Dendritic cell treated with granulocyte-macrophage colony-stimulating factor and Interleukin-4, amounts not matched to agents 40 ng/mL and 50 ng/mL, for 4 days (primary cell): Measurements from ENCODE around the gene RNGTT.
"Not testable (repeated sequence)": the region's sequence is repeated elsewhere in the genome, so short reads cannot be mapped to it uniquely, and the experiment has no call there.

Experiments used
- H3K27ac Mint-ChIP-seq: one replicate; pipeline ENCODE4 v1.8.0; 2022; ENCODE audit warnings: mild to moderate bottlenecking, mixed read lengths
- H3K27me3 Mint-ChIP-seq: one replicate; pipeline ENCODE4 v1.8.0; 2022; ENCODE audit warnings: mild to moderate bottlenecking, mixed read lengths
- H3K36me3 Mint-ChIP-seq: one replicate; pipeline ENCODE4 v1.8.0; 2022; ENCODE audit warnings: low read depth, mixed read lengths
- H3K4me1 Mint-ChIP-seq: one replicate; pipeline ENCODE4 v1.8.0; 2022; ENCODE audit warnings: low read depth, mixed read lengths
- H3K4me3 Mint-ChIP-seq: one replicate; pipeline ENCODE4 v1.8.0; 2022; ENCODE audit warnings: mild to moderate bottlenecking, moderate library complexity, mixed read lengths
- H3K9me3 Mint-ChIP-seq: one replicate; pipeline ENCODE4 v1.8.0; 2022; ENCODE audit warnings: mixed read lengths
- intact Hi-C: fragments of 100-400 bp; cut with micrococcal nuclease; formaldehyde crosslinking; loops from one replicate; pipeline ENCODE4 v1.15.0; 2022

RNGTT gene

DNA sequence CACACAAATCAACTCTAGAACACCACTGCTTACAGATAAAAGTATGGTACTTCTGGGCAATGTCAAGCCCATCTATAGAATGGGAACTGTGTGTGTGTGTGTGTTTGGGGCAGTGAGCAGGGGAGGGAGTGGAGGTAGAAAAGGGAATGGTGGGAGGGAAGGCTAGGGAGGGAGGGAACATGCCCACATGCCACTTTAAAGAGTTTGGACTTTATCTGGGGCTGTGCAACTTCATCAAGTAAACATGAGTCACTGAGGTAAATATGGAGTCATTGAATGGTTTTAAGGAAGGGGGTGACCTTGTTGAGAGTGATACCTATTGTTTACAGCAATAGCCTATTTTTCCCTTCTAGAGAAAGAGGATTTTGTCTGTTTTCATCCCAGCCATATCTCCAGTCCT is 22.5 kb upstream of the RNGTT start:
- no peaks in the 10 kb centered on the region for H3K36me3 Mint-ChIP-seq
- intact Hi-C loops: loop anchor here (10.0 kb wide), 1 partner anchor 159 kb away; the partner anchor contains the start of gene PM20D2
- no peak overlapping the region for H3K4me3 Mint-ChIP-seq
- H3K27me3 Mint-ChIP-seq: no peaks in the 10 kb centered on the region
- no peaks in the 10 kb centered on the region for H3K9me3 Mint-ChIP-seq
- H3K27ac Mint-ChIP-seq: no peak overlapping the region
- peaks cover 9% of the 10 kb centered on the region for H3K4me1 Mint-ChIP-seq

DNA sequence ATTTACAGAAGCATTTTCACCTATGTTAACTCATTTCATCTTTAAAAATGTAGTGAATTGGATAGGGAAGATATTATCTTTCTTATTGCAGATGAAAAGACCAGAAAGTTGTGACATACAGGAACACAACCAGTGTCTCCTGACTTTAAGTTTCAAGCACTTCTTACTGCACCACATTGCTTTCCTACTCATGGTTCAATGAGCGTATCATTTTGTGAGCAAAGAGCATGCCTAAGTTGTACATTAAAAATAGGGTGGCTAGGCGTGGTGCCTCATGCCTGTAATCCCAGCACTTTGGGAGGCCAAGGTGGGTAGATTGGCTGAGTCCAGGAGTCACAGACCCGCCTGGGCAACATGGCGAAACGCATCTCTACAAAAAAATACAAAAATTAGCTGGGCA is 21.2 kb upstream of the RNGTT start:
- Mint-ChIP-seq H3K27ac (no peak overlapping the region), H3K4me1 (peaks cover 9% of the 10 kb centered on the region), H3K27me3 (no peaks in the 10 kb centered on the region), H3K36me3 (no peaks in the 10 kb centered on the region), H3K9me3 (no peaks in the 10 kb centered on the region), H3K4me3 (no peak overlapping the region)
- intact Hi-C loops: loop anchor here (5.0 to 10.0 kb wide), 2 partner anchors 160 to 383 kb away; partner anchors contain the start of gene PM20D2

DNA sequence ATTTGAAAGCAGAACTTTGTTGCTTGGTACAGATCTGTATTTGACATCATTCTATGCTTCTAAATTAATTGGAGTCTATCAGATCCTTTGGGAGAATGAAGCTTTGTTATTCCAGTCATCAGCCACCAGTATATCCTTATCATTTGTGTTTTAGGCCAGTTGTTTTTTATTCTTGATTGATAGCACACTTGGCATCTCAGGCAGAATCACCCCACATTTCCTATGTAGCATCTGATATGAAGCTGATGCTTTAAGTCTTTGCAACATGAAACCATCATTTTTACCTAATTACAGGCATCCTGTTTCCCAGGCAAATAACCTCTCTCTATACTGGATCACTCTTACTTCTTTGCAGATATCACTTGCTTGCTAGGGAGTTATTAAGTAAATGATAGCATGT is 20.7 kb upstream of the RNGTT start:
- no peaks in the 10 kb centered on the region for H3K9me3 Mint-ChIP-seq
- no peak overlapping the region for H3K27ac Mint-ChIP-seq
- intact Hi-C loops: loop anchor here (5.0 to 10.0 kb wide), 2 partner anchors 161 to 383 kb away; partner anchors contain the start of gene PM20D2
- no peak overlapping the region for H3K4me3 Mint-ChIP-seq
- no peaks in the 10 kb centered on the region for H3K27me3 Mint-ChIP-seq
- no peaks in the 10 kb centered on the region for H3K36me3 Mint-ChIP-seq
- peaks cover 9% of the 10 kb centered on the region for H3K4me1 Mint-ChIP-seq

DNA sequence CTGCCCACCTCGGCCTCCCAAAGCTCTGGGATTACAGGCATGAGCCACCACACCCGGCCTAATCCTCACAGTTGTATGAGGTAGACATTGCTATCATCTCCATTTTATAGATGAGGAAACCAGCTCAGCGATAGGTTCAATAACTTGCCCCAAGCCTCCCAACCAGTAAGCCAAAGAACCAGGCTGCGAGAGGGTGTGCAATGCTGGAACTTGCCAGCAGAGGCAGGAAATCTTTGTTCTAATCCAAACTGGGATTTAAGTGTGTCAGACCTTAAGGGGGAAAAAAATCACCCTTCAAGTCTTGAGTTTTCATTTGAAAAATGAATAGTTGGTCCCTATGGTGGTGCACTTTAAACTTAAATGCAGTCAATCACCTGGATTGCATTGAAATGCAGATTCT is 20.1 kb upstream of the RNGTT start:
- Mint-ChIP-seq H3K9me3 (no peaks in the 10 kb centered on the region), H3K4me3 (no peak overlapping the region), H3K36me3 (no peaks in the 10 kb centered on the region), H3K27ac (no peak overlapping the region), H3K4me1 (peaks cover 9% of the 10 kb centered on the region), H3K27me3 (no peaks in the 10 kb centered on the region)
- intact Hi-C loops: loop anchor here (2.0 to 10.0 kb wide), 3 partner anchors 97 to 384 kb away; partner anchors contain the start of genes PM20D2 and PNRC1

DNA sequence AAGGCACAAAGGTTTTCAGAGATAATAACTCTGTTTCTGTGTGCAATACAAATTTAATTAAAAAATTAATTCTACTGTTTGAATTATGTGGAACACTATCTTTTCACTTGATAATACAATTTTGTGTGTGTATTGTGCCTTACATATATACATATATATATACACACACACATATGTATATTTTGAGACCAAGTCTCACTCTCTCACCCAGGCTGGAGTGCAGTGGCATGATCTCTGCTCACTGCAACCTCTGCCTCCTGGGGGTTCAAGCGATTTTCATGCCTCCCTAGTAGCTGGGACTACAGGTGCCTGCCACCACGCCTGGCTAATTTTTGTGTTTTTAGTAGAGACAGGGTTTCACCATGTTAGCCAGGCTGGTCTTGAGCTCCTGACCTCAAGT is 19.7 kb upstream of the RNGTT start:
- H3K9me3 Mint-ChIP-seq, H3K4me3 Mint-ChIP-seq, H3K36me3 Mint-ChIP-seq, H3K27ac Mint-ChIP-seq, H3K27me3 Mint-ChIP-seq, H3K4me1 Mint-ChIP-seq: not testable (repeated sequence)
- intact Hi-C loops: loop anchor here (2.0 to 10.0 kb wide), 3 partner anchors 98 to 384 kb away; partner anchors contain the start of genes PM20D2 and PNRC1

DNA sequence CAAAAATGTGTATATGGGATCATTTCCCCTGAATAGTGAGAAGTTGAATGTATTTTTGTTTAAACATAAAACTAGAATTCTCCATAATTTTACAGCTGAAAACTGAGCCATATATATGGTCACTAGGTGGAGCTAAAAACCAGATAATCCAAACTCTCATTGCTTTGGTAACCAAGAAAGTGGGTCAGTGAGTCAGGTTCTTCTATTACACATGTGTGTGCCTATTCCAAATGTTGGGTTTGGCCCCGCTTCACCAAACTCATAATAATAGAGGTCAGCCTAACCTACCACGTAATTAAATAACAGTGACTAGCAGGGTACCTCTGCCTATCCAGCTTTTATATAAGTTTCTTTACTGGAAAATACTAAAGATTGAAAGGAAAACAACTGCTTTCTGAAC is 19.3 kb upstream of the RNGTT start:
- no peaks in the 10 kb centered on the region for H3K27me3 Mint-ChIP-seq
- no peak overlapping the region for H3K4me3 Mint-ChIP-seq
- H3K9me3 Mint-ChIP-seq: no peaks in the 10 kb centered on the region
- H3K36me3 Mint-ChIP-seq: no peaks in the 10 kb centered on the region
- intact Hi-C loops: loop anchor here (1.0 to 10.0 kb wide), 4 partner anchors 98 to 385 kb away; partner anchors contain the start of genes PM20D2 and PNRC1
- peaks cover 9% of the 10 kb centered on the region for H3K4me1 Mint-ChIP-seq
- no peak overlapping the region for H3K27ac Mint-ChIP-seq

DNA sequence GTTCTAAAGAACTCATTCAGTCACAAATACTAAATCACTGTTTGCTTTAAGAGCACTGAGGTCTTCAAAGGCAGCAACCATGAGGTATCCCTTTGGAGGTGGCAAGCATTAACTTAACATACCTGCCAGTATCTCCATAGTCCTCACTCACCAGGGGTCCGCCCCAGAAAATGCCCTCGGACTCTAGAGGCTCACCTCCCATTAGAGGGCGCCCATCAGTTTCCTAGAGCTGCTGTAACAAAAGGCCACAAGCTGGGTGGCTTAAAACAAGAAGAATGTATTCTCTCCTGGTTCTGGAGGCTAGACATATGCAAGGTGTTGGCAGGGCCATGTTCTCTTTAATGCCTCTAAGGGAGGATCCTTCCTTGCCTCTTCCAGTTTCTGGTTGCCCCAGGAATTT is 12.0 kb upstream of the RNGTT start:
- no peak overlapping the region for H3K4me3 Mint-ChIP-seq
- peaks cover 3% of the 10 kb centered on the region for H3K27me3 Mint-ChIP-seq
- no peaks in the 10 kb centered on the region for H3K4me1 Mint-ChIP-seq
- no peak overlapping the region for H3K27ac Mint-ChIP-seq
- H3K36me3 Mint-ChIP-seq: no peaks in the 10 kb centered on the region
- intact Hi-C loops: no loop called here
- no peaks in the 10 kb centered on the region for H3K9me3 Mint-ChIP-seq

DNA sequence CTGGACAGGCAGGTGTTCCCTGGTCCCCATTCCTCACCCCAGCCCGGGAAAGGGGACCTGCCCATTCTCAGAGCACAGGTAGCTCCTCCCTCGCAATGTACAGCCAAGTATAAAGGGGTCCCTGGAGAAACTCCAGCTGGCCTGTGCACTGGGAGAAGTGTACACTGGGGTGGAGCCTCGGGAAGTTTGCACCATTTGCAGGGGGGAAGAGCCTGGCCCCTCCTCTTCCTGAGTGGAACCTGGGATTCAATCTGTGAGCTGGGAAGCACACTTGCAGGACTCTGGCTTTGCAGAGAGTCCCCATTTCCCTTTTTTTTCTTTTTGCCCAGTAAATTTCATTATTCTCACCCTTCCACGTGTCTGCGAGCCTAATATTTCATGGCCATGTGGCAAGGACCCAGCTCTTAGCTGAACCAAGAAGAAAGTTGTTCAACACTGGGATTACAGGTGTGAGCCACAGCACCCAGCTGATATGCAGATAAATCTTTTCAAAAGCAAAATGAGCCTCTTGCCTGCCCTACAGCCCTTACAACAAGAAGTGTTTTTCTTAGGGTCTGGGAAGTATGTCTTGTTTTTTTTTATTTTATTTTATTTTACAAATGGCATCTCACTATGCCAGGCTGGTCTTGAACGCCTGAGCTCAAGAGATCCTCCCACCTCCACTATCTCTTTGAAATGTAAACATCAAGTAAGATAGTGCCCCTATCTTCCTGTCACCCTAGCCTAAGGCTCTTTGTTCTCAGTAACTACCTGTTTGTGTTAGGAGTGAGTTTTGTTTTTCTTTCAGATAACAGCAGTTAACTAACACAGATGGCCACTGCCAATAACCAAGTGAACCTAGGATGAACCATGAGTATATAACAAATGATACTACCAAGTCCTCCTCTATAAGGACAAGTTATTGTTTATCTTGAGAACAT is 9.3 kb upstream of the RNGTT start:
- H3K9me3 Mint-ChIP-seq: peaks cover 12% of the 10 kb centered on the region
- peaks cover 3% of the 10 kb centered on the region for H3K27me3 Mint-ChIP-seq
- H3K4me3 Mint-ChIP-seq: no peak overlapping the region
- H3K4me1 Mint-ChIP-seq: no peaks in the 10 kb centered on the region
- H3K27ac Mint-ChIP-seq: no peak overlapping the region
- H3K36me3 Mint-ChIP-seq: no peaks in the 10 kb centered on the region
- intact Hi-C loops: no loop called here

DNA sequence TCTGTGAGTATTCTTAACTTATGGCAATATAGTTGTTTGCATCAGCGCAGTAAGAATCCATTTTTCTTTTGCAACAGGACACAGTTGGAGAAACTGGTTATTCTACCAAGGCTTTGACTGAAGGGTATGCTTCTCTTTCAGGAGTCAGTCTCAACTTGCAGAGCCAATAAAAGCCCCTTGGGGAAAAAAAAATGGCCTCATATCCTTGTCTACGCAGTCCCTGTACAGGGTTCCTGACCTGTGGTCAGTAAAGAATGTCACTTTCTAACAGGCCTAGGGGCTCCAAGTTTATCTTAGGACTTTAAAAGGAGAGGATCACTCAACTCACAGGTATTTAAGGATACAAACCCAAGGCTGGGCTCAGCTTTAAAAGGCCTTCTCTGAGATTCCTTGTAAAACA is 6.9 kb upstream of the RNGTT start:
- intact Hi-C loops: no loop called here
- peaks cover 3% of the 10 kb centered on the region for H3K27me3 Mint-ChIP-seq
- H3K36me3 Mint-ChIP-seq: no peaks in the 10 kb centered on the region
- no peak overlapping the region for H3K4me3 Mint-ChIP-seq
- H3K27ac Mint-ChIP-seq: no peak overlapping the region
- peaks cover 12% of the 10 kb centered on the region for H3K9me3 Mint-ChIP-seq
- no peaks in the 10 kb centered on the region for H3K4me1 Mint-ChIP-seq

DNA sequence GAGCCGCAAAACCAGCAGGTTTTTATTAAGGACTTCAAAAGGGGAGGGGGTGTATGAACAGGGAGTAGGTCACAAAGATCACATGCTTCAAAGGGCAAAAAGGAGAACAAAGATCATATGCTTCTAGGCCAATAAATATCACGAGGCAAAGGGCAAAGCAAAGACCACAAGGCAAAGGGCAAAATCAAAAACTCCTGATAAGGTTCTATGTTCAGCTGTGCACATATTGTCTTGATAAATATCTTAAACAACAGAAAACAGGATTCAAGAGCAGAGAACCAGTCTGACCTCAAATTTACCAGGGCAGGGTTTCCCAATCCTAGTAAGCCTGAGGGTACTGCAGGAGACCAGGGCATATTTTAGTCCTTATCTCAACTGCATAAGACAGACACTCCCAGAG is 5.8 kb upstream of the RNGTT start:
- intact Hi-C loops: loop anchor here (10.0 kb wide), 1 partner anchor 1494 kb away; the partner anchor contains the start of gene SLC35A1
- H3K4me1 Mint-ChIP-seq, H3K36me3 Mint-ChIP-seq, H3K27ac Mint-ChIP-seq, H3K4me3 Mint-ChIP-seq, H3K27me3 Mint-ChIP-seq: not testable (repeated sequence)
- H3K9me3 Mint-ChIP-seq: peaks cover 12% of the 10 kb centered on the region

DNA sequence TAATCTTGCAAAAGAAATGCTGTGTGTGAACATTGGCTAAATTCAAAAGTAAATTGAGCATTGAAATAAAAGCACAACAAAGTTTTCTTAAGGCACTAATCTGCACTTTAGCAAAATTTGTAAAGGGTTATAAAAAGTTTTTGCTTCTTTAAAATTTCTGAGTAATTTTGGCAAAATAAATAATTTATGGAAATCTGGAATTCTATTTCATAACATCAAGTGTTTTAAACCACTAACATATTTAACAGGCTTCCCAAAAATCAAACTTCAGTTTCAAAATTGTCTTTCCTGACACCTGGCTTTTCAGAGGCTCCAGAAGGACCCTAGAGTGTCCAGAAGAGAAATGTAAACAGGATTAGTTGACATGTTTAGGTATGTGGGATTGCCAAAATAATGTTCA is 4.5 kb upstream of the RNGTT start:
- Mint-ChIP-seq H3K4me1 (peaks cover 9% of the 10 kb centered on the region), H3K27me3 (peaks cover 4% of the 10 kb centered on the region), H3K4me3 (no peak overlapping the region), H3K9me3 (peaks cover 12% of the 10 kb centered on the region), H3K36me3 (peaks cover 7% of the 10 kb centered on the region), H3K27ac (no peak overlapping the region)
- intact Hi-C loops: loop anchor here (10.0 kb wide), 1 partner anchor 1493 kb away; the partner anchor contains the start of gene SLC35A1

DNA sequence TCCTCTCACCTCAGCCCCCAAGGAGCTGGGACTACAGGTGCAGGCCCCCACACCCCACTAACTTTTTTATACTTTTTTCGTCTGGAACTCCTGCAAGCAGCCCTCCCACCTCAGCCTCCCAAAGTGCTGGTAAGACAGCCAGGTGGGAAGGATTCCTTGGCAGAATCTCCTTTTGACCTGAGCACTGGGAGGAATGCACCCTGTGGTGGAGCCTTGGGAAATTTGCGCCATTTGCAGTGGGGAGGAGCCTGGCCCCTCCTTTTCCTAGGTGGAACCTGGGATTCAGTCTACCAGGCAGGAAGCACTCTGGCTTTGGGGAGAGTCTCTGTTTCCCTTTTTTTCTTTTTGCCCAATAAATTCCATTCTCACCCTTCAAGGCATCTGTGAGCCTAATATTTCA is 2.3 kb upstream of the RNGTT start:
- H3K4me3 Mint-ChIP-seq: no peak overlapping the region
- intact Hi-C loops: loop anchor here (10.0 kb wide), 1 partner anchor 1491 kb away; the partner anchor contains the start of gene SLC35A1

DNA sequence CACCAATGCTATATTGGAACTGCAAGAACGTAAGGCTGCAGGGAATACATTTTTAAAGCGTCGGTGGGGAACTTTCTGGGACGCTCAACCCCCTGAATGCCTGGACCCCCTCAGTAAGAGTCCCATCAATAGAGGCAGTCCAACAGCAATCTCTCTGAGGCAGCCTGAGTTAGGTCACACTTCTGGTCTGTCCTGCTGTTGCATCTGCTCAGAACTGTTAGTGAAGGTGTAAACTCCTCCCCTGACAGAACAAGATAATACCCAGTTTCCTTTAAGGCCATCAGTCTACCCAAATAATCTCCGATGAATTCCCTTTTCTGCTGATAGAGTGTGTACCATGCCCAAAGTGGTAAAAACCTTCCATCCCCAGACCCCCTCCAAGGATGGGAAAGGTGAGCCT is 1.1 kb upstream of the RNGTT start:
- Mint-ChIP-seq H3K27ac (no peak overlapping the region), H3K27me3 (peaks cover 4% of the 10 kb centered on the region), H3K9me3 (peaks cover 10% of the 10 kb centered on the region), H3K36me3 (peaks cover 10% of the 10 kb centered on the region), H3K4me1 (peaks cover 18% of the 10 kb centered on the region), H3K4me3 (no peak overlapping the region)
- intact Hi-C loops: loop anchor here (10.0 kb wide), 1 partner anchor 1490 kb away; the partner anchor contains the start of gene SLC35A1

More for the DNA sequence above, 2.3 kb upstream of the RNGTT start:
- no peak overlapping the region for H3K27ac Mint-ChIP-seq
- H3K9me3 Mint-ChIP-seq: peaks cover 12% of the 10 kb centered on the region
- peaks cover 11% of the 10 kb centered on the region for H3K4me1 Mint-ChIP-seq
- H3K27me3 Mint-ChIP-seq: peaks cover 4% of the 10 kb centered on the region
- H3K36me3 Mint-ChIP-seq: peaks cover 10% of the 10 kb centered on the region

DNA sequence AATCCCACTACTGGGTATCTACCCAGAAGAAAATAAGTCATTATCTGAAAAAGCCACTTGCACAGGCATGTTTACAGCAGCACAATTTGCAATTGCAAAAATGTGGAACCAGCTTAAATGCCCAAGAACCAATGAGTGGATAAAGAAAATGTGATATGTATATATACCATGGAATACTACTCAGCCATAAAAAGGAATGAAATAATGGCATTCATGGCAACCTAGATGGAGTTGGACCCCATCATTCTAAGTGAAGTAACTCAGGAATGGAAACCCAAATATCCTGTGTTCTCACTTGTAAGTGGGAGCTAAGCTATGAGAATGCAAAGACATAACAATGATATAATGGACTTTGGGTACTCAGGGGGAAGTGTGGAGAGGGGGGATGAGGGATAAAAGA is 4.6 kb downstream of the RNGTT start:
- peaks cover 9% of the 10 kb centered on the region for H3K9me3 Mint-ChIP-seq
- H3K27me3 Mint-ChIP-seq: no peaks in the 10 kb centered on the region
- H3K36me3 Mint-ChIP-seq: peaks cover 30% of the 10 kb centered on the region
- H3K4me3 Mint-ChIP-seq: no peak overlapping the region
- intact Hi-C loops: no loop called here
- peaks cover 35% of the 10 kb centered on the region for H3K4me1 Mint-ChIP-seq
- H3K27ac Mint-ChIP-seq: no peak overlapping the region
